ENCODE results near the gene EPG5.

DNA sequence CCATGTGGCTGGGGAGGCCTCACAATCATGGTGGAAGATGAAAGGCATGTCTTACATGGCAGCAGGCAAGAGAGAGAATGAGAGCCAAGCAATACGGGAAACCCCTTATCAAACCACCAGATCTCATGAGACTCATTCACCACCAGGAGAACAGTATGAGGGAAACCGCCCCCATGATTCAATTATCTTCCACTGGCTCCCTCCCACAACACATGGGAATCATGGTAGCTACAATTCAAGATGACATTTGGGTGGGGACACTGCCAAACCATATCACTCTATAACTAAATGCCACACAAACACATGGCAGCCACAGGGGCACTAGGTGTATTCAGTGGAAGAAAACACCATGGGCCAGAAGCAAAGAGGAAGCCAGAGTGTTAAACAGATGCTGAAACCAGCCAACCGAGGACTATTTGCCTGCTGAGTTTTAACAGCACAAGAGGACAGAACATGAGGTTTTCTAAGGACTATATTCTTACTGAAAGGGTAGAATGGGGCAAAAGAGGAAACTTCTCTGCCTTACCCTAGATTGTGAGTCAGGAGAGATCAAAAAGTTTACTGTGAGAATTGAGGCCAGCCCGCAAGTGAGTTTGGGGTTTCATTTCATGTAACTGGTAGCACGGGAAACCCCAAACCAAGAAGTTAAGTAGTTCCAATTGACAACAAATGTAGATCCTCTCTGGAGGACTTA lies 92.5 kb downstream of the EPG5 start:
- TF ChIP-seq, protein P1, sequence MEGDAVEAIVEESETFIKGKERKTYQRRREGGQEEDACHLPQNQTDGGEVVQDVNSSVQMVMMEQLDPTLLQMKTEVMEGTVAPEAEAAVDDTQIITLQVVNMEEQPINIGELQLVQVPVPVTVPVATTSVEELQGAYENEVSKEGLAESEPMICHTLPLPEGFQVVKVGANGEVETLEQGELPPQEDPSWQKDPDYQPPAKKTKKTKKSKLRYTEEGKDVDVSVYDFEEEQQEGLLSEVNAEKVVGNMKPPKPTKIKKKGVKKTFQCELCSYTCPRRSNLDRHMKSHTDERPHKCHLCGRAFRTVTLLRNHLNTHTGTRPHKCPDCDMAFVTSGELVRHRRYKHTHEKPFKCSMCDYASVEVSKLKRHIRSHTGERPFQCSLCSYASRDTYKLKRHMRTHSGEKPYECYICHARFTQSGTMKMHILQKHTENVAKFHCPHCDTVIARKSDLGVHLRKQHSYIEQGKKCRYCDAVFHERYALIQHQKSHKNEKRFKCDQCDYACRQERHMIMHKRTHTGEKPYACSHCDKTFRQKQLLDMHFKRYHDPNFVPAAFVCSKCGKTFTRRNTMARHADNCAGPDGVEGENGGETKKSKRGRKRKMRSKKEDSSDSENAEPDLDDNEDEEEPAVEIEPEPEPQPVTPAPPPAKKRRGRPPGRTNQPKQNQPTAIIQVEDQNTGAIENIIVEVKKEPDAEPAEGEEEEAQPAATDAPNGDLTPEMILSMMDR (conservative IDR thresholded peaks at IDR 0.05; ENCODE audit: low read length): no peak
- TF ChIP-seq EZH2phosphoT487 (IDR thresholded peaks at IDR 0.05; ENCODE audit: borderline replicate concordance, low read depth, low read length): no peak
